Measurements from ENCODE around the gene GATAD1.
"Not testable (repeated sequence)": the region's sequence is repeated elsewhere in the genome, so short reads cannot be mapped to it uniquely, and the experiment has no call there.

DNA sequence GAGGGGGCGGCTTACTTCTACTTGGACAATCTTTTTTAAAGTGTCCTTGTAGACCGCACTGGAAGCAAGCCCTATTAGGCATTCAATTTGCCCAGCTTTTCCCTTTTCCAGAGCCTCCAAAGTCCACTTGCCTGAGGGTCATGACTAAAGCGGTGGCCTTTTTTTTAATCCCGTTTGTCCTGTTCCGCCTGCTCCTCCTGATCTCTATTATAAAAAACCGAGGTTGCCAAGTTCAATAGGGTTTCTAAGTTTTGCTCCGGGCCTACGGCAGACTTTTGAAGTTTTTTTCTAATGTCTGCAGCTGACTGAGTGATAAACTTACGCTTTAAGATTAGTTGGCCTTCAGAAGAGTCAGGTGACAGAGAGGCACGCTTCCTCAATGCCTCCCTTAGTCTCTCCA is 26.7 kb downstream of the GATAD1 start:
- not testable (repeated sequence) for TF ChIP-seq POLR2A (IDR thresholded peaks at IDR 0.05; ENCODE audit: low read depth, low read length); POLR2AphosphoS5 (IDR thresholded peaks at IDR 0.05; ENCODE audit: low read depth, low read length); TAF1 (IDR thresholded peaks at IDR 0.05; ENCODE audit: borderline replicate concordance, low read depth, low read length)
